Measurements from ENCODE around the gene ZCCHC7.

DNA sequence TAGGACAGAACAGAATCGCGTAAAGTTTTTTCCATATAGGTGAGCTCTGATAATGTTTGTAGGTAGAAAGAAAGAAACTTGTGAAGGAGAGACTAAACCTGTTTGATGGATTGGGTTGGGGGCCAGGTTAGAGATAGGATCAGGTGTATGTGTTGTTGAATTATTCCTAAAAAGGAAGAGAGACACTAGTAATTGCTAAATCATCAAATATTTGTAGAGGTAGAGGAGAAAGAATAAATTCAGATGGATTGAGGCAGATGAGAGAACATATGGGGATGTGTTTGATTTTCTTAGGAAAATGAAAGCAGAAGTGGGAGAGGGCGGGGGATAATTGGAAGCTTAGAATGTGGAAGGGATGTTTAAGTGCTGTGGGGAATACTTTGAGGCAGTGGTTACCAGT is 7.7 kb downstream of the ZCCHC7 start:
- TF ChIP-seq, protein P1, sequence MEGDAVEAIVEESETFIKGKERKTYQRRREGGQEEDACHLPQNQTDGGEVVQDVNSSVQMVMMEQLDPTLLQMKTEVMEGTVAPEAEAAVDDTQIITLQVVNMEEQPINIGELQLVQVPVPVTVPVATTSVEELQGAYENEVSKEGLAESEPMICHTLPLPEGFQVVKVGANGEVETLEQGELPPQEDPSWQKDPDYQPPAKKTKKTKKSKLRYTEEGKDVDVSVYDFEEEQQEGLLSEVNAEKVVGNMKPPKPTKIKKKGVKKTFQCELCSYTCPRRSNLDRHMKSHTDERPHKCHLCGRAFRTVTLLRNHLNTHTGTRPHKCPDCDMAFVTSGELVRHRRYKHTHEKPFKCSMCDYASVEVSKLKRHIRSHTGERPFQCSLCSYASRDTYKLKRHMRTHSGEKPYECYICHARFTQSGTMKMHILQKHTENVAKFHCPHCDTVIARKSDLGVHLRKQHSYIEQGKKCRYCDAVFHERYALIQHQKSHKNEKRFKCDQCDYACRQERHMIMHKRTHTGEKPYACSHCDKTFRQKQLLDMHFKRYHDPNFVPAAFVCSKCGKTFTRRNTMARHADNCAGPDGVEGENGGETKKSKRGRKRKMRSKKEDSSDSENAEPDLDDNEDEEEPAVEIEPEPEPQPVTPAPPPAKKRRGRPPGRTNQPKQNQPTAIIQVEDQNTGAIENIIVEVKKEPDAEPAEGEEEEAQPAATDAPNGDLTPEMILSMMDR (conservative IDR thresholded peaks at IDR 0.05), result no peak
- no peak for TF ChIP-seq ZFX (IDR thresholded peaks at IDR 0.05)

Measured in C4-2B (cell line).